Cardiac fibroblast (primary cell): Measurements from ENCODE around the gene ADAMTS12.

ENCODE experiments used
- DNase-seq, 2 donors: peaks; one replicate each; pipeline versions ENCODE4 v3.0.0 to v3.0.0-alpha.2; 2010; ENCODE audit warnings: low read depth in 2 of 2
- H3K4me3 ChIP-seq, 2 donors: replicated peaks in 1 of 2; 1 replicate in 1 of 2; 2 replicates in 1 of 2; pipeline ENCODE4 v1.5.1; 2011; ENCODE audit warnings: low read depth in 2 of 2, low read length in 2 of 2, mild to moderate bottlenecking in 2 of 2, moderate library complexity in 1 of 2
- CTCF ChIP-seq: IDR thresholded peaks from one replicate; pipeline ENCODE4 v1.5.1; 2011; ENCODE audit warnings: low read depth, mild to moderate bottlenecking, low read length, inconsistent platforms

The ADAMTS12 gene

GRCh38 chr5:33937707-33938506 is 46.1 kb upstream of the ADAMTS12 start:
- no peak overlapping the region for H3K4me3 ChIP-seq
- peak in 1 of 2 donors; percentile 9 for DNase-seq
- TF ChIP-seq CTCF: no peak

- no peak for TF ChIP-seq CTCF
- H3K4me3 ChIP-seq: peak overlapping the region; percentile 45 to 57
- DNase-seq: peak in 1 of 2 donors; percentile 18
Observed at GRCh38 chr5:33937017-33937706, 45.4 kb upstream of the ADAMTS12 start.

GRCh38 chr5:33936381-33937016 is 44.7 kb upstream of the ADAMTS12 start, which contains the start of gene RXFP3:
RXFP3 (plus strand) TSS chr5:33936386; CDS start chr5:33936741, 355 bp downstream.
- DNase-seq: peak; percentile 45 to 67
- TF ChIP-seq CTCF: no peak
- H3K4me3 ChIP-seq: peak within 1 kb of the TSS; percentile 45 to 57

- DNase-seq: peak; percentile 69 to 70
- H3K4me3 ChIP-seq: peak overlapping the region; percentile 45 to 57
- no peak for TF ChIP-seq CTCF
Observed at GRCh38 chr5:33936004-33936380, 44.2 kb upstream of the ADAMTS12 start.

GRCh38 chr5:33934176-33934575 is 42.4 kb upstream of the ADAMTS12 start:
- H3K4me3 ChIP-seq: no peak overlapping the region
- no peak for TF ChIP-seq CTCF
- DNase-seq: peak in 1 of 2 donors; percentile 64

GRCh38 chr5:33933723-33934169 is 42.0 kb upstream of the ADAMTS12 start:
- TF ChIP-seq CTCF: no peak
- H3K4me3 ChIP-seq: no peak overlapping the region
- DNase-seq: no peak
